Measurements from ENCODE around the gene LRRC4C. TPM values are rescaled to one million over a fixed set of nuclear protein-coding genes. Genes with fewer than 3 reads are reported as not detected.
"Not testable (repeated sequence)": the region's sequence is repeated elsewhere in the genome, so short reads cannot be mapped to it uniquely, and the experiment has no call there.

Gene LRRC4C
- total RNA-seq, 2 experiments from 2014 or later: not detected

- Mint-ChIP-seq H3K4me3 (no peak overlapping the region), H3K27ac (no peak overlapping the region), H3K36me3 (no peaks in the 10 kb centered on the region), H3K4me1 (no peaks in the 10 kb centered on the region), H3K27me3 (no peaks in the 10 kb centered on the region), H3K9me3 (peaks cover 1% of the 10 kb centered on the region)
- ATAC-seq (ENCODE audit: low read depth) (no peak), DNase-seq (no peak)
- POLR2A ChIA-PET: no interaction called here
Measured at GRCh38 chr11:40183073-40184064, 1276.1 kb downstream of the LRRC4C start.

GRCh38 chr11:40179541-40179940, 1279.9 kb downstream of the LRRC4C start:
- no peaks in the 10 kb centered on the region for H3K4me1 Mint-ChIP-seq
- no peaks in the 10 kb centered on the region for H3K36me3 Mint-ChIP-seq
- no peak overlapping the region for H3K27ac Mint-ChIP-seq
- H3K9me3 Mint-ChIP-seq: peaks cover 3% of the 10 kb centered on the region
- DNase-seq (no peak), ATAC-seq (ENCODE audit: low read depth) (no peak)
- POLR2A ChIA-PET: no interaction called here
- no peaks in the 10 kb centered on the region for H3K27me3 Mint-ChIP-seq
- no peak overlapping the region for H3K4me3 Mint-ChIP-seq

- no peak for DNase-seq
- Mint-ChIP-seq H3K9me3 (peaks cover 3% of the 10 kb centered on the region), H3K27me3 (no peaks in the 10 kb centered on the region), H3K27ac (no peak overlapping the region), H3K4me3 (no peak overlapping the region), H3K4me1 (no peaks in the 10 kb centered on the region), H3K36me3 (no peaks in the 10 kb centered on the region)
- POLR2A ChIA-PET: no interaction called here
- no peak for ATAC-seq (ENCODE audit: low read depth)
Measured at GRCh38 chr11:40178470-40178869, 1281.0 kb downstream of the LRRC4C start.

GRCh38 chr11:40175980-40176379, 1283.5 kb downstream of the LRRC4C start:
- Mint-ChIP-seq H3K4me1 (no peaks in the 10 kb centered on the region), H3K27me3 (no peaks in the 10 kb centered on the region), H3K4me3 (no peak overlapping the region), H3K27ac (no peak overlapping the region), H3K9me3 (peaks cover 5% of the 10 kb centered on the region), H3K36me3 (no peaks in the 10 kb centered on the region)
- POLR2A ChIA-PET: no interaction called here
- DNase-seq: no peak
- no peak for ATAC-seq (ENCODE audit: low read depth)

GRCh38 chr11:40170078-40170477, 1289.4 kb downstream of the LRRC4C start:
- no peak for ATAC-seq (ENCODE audit: low read depth)
- no peak for DNase-seq
- no peak overlapping the region for H3K27ac Mint-ChIP-seq
- H3K9me3 Mint-ChIP-seq: peaks cover 7% of the 10 kb centered on the region
- no peak overlapping the region for H3K4me3 Mint-ChIP-seq
- H3K4me1 Mint-ChIP-seq: no peaks in the 10 kb centered on the region
- no peaks in the 10 kb centered on the region for H3K36me3 Mint-ChIP-seq
- POLR2A ChIA-PET: no interaction called here
- no peaks in the 10 kb centered on the region for H3K27me3 Mint-ChIP-seq

GRCh38 chr11:40168414-40168813, 1291.0 kb downstream of the LRRC4C start:
- Mint-ChIP-seq H3K4me3 (no peak overlapping the region), H3K4me1 (no peaks in the 10 kb centered on the region), H3K36me3 (no peaks in the 10 kb centered on the region), H3K27me3 (no peaks in the 10 kb centered on the region), H3K27ac (no peak overlapping the region), H3K9me3 (peaks cover 7% of the 10 kb centered on the region)
- ATAC-seq (ENCODE audit: low read depth): no peak
- POLR2A ChIA-PET: no interaction called here
- no peak for DNase-seq

- H3K36me3 Mint-ChIP-seq; POLR2A ChIA-PET; ATAC-seq (ENCODE audit: low read depth): not testable (repeated sequence)
Measured at GRCh38 chr11:40167805-40168204, 1291.6 kb downstream of the LRRC4C start.

GRCh38 chr11:40166892-40167291, 1292.6 kb downstream of the LRRC4C start:
- POLR2A ChIA-PET: no interaction called here
- DNase-seq (no peak), ATAC-seq (ENCODE audit: low read depth) (no peak)
- Mint-ChIP-seq H3K36me3 (no peaks in the 10 kb centered on the region), H3K4me3 (no peak overlapping the region), H3K27ac (no peak overlapping the region), H3K9me3 (peaks cover 5% of the 10 kb centered on the region), H3K27me3 (no peaks in the 10 kb centered on the region), H3K4me1 (no peaks in the 10 kb centered on the region)

More at GRCh38 chr11:40167805-40168204, 1291.6 kb downstream of the LRRC4C start:
- not testable (repeated sequence) for H3K4me1 Mint-ChIP-seq, H3K9me3 Mint-ChIP-seq, H3K4me3 Mint-ChIP-seq, DNase-seq, H3K27ac Mint-ChIP-seq, H3K27me3 Mint-ChIP-seq

GRCh38 chr11:40162901-40163883, 1296.3 kb downstream of the LRRC4C start:
- DNase-seq: no peak
- no peak for ATAC-seq (ENCODE audit: low read depth)
- Mint-ChIP-seq H3K4me1 (no peaks in the 10 kb centered on the region), H3K36me3 (no peaks in the 10 kb centered on the region), H3K27ac (no peak overlapping the region), H3K27me3 (no peaks in the 10 kb centered on the region), H3K4me3 (no peak overlapping the region), H3K9me3 (peaks cover 7% of the 10 kb centered on the region)
- POLR2A ChIA-PET: no interaction called here

GRCh38 chr11:40161854-40162410, 1297.5 kb downstream of the LRRC4C start:
- ATAC-seq (ENCODE audit: low read depth) (no peak), DNase-seq (no peak)
- peaks cover 7% of the 10 kb centered on the region for H3K9me3 Mint-ChIP-seq
- H3K4me1 Mint-ChIP-seq: no peaks in the 10 kb centered on the region
- POLR2A ChIA-PET: no interaction called here
- H3K27me3 Mint-ChIP-seq: no peaks in the 10 kb centered on the region
- no peaks in the 10 kb centered on the region for H3K36me3 Mint-ChIP-seq
- no peak overlapping the region for H3K27ac Mint-ChIP-seq
- H3K4me3 Mint-ChIP-seq: no peak overlapping the region

- Mint-ChIP-seq H3K9me3 (peaks cover 8% of the 10 kb centered on the region), H3K27me3 (no peaks in the 10 kb centered on the region), H3K36me3 (no peaks in the 10 kb centered on the region), H3K27ac (no peak overlapping the region), H3K4me3 (no peak overlapping the region), H3K4me1 (no peaks in the 10 kb centered on the region)
- ATAC-seq (ENCODE audit: low read depth) (no peak), DNase-seq (no peak)
- POLR2A ChIA-PET: no interaction called here
Measured at GRCh38 chr11:40160418-40160817, 1299.0 kb downstream of the LRRC4C start.

GRCh38 chr11:40149721-40150120, 1309.7 kb downstream of the LRRC4C start:
- no peaks in the 10 kb centered on the region for H3K9me3 Mint-ChIP-seq
- no peak for DNase-seq
- POLR2A ChIA-PET: no interaction called here
- no peaks in the 10 kb centered on the region for H3K4me1 Mint-ChIP-seq
- no peak overlapping the region for H3K4me3 Mint-ChIP-seq
- H3K27me3 Mint-ChIP-seq: no peaks in the 10 kb centered on the region
- no peak overlapping the region for H3K27ac Mint-ChIP-seq
- no peaks in the 10 kb centered on the region for H3K36me3 Mint-ChIP-seq
- no peak for ATAC-seq (ENCODE audit: low read depth)

- H3K36me3 Mint-ChIP-seq: no peaks in the 10 kb centered on the region
- no peak for DNase-seq
Measured at GRCh38 chr11:40140560-40140959, 1318.9 kb downstream of the LRRC4C start.

More at GRCh38 chr11:40140560-40140959, 1318.9 kb downstream of the LRRC4C start:
- H3K4me1 Mint-ChIP-seq: no peaks in the 10 kb centered on the region
- H3K27me3 Mint-ChIP-seq: no peaks in the 10 kb centered on the region
- H3K27ac Mint-ChIP-seq: no peak overlapping the region
- no peak overlapping the region for H3K4me3 Mint-ChIP-seq
- POLR2A ChIA-PET: no interaction called here
- no peak for ATAC-seq (ENCODE audit: low read depth)
- H3K9me3 Mint-ChIP-seq: peaks cover 3% of the 10 kb centered on the region

Measured in activated naive CD8-positive, alpha-beta T cell treated with anti-CD3 and anti-CD28 coated beads, Interleukin-2, amount 10 ng/mL, durations not matched to agents 7 days and 5 days (primary cell).